ENCODE results near the gene DPYSL4.

DPYSL4 gene

DNA sequence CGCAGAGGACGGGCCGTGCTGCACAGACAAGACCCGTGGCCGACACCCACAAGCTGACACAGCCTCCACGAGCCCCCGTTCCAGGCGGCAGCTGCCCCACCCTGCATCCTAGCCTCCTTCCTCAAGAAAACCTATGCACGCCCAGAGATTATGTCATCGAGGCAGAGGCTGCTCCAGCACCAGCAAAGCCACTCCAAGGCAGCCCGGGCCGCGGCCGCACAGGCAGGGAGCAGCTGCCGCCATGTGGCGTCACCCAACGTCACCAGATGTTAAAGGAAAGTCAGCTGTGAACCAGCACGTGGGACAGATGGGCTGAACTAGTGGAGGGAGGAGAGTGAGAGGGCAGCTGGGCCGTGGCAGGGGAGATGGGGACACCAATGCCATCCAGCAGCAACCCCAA is 61.2 kb downstream of the DPYSL4 start:
- no peak for DNase-seq

DNA sequence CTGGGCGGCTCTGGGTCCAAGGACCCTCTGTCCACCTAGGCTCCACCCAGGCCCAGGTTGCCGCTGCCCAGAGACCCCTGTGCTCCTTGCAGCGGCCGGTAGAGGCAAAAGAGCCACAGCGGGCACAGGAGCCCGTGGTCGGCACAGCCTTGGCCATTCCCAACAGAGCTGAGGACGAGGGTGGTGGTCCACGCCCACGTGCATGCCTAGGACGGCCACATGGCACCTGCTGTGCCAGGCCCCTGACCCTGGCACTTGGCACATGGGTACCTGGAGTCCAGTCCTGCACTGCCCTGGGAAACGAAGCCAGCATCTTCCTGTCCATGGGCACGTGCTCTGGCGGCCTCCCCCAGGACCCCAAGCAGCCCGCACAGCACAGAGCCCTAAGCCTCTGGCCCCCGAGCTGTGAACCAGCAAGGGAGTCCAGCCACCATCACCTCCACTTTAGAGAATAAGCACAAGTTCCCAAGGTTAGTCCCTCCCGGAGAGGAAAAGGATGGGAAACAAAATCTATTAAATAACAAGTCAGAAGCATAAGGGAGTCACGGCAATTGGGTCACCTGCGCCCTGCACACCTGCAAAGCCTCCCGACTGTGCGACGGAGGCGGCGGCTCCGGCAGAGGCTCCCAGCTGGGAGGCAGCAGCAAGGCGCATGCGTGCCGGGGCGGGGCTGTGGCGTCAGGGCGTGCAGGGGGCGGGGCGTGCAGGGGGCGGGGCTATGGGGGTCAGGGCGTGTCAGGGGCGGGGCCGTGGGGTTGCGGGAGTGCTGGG is 61.9 kb downstream of the DPYSL4 start:
- DNase-seq: no peak

DNA sequence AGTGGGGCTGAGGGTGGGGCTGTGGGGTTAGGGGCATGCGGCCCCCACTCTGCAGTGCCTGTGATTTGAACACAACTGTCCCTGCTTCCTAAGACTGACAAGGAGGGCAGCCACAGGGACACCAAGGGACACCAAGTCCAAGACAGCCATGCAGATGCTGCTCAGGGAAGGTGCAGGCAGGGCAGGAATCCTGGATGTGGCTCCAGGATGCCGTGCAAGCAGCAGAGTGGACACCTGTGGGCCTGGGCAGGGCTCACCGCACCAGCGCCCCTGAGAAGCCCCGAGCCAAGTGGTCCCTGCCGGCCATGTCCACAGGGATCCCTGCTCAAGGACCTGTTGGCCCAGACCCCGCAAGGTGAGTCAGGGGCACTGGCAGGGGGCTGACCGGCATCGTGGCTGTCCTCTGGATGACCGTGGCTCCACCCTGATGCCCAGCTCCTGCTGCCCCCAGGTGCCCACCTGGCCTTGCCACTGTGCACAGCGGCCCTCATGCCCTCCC is 62.5 kb downstream of the DPYSL4 start:
- no peak for DNase-seq

DNA sequence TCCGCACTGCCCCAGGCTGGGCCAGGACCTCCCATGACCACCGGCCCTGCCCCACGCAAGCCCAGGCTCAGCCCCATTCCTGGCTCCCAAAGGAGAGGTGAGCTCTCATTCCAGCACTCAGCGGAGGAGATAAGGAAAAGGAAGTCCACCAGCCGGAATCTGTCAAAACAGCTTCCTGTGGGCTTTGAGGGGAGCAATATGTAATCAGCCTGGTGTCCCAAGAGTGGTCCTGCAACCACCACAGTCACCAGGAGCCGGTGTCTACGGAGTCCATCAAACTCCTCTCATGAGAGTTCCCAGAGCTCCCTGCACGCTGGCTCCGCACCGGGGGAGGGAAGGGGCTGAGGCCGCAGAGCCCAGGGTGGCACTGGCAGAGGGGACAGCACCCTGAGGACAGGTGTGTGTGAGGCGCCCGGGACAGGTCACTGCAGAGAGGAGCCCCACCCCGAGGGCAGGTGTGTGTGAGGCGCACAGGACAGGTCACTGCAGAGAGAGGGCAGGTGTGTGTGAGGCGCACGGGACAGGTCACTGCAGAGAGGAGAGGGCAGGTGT is 63.2 kb downstream of the DPYSL4 start:
- DNase-seq: no peak

DNA sequence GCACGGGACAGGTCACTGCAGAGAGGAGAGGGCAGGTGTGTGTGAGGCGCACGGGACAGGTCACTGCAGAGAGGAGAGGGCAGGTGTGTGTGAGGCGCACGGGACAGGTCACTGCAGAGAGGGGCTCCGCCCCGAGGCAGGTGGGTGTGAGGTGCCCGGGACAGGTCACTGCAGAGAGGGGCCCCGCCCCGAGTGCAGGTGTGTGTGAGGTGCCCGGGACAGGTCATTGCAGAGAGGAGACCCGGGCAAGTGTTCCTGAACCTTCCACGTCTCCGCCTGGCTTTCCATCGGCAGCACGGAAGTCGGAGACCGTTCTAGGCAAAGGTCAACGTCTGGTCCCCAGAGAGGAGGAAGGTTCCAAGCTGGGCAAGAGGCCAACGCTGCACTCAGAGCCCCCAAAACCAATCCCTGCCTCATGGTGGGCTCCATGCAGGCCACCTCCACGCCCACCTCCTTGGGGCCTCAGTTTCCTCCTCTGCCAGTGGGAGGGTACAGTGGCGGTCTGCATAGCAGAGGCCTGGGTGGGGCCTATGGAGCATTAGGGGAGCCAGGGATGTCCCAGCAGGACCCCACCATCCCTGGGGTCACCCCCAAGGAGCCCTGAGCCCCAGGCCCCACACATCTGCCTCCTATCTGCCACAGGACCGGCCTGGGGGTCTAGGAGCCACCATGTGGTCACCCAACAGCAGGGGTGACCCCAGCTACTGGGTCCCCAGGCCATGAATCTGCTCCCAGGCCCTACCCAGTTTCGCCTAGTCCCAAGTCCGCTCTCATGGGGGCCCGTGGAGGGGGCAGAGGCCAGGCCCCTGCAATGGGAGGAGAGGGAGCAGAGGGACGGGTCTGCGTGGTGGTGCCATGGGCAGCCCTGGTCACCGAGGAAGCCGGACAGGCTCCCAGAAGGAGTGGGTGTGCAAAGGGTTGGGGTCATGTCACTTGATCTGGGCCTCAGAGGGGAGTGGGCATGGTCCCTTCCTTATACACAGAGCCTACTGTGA is 64.0 kb downstream of the DPYSL4 start:
- no peak for DNase-seq

DNA sequence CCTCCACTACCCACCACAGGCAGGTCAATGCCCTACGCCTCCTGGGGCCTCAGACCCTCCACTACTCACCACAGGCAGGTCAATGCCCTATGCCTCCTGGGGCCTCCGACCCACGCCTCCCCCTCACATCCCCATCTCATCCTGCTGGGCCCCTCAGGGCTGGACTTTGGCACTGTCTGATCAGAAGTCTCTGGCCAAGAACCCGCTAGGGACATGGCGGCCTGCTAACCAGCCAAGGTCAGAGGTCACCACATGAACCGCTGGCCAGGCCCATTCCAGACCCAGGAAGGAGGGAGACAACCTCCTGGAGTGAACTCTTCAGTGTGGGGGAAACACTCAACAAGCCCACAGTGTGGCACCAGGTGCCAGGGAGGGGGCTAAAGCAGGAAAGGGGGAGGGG is 65.2 kb downstream of the DPYSL4 start:
- no peak for DNase-seq

DNA sequence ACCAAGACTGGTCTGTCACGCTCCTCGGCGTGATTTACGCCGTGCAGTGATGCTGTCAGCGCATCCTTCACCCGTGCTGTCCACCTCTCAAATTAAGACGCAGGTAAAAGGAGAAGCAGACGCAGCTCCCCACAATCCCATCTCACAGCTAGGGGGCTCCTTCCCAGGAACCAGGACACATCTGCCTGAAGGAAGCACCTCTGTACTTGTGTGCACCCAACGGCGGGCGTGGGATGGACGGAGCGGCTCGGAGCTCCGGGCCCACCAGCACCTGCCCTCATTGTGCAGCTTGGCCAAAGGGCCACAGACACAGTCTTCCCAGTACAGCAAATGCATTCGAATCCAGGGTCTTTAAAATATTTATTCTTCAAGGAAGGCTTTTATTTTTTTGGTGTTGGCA is 65.7 kb downstream of the DPYSL4 start:
- no peak for DNase-seq

DNA sequence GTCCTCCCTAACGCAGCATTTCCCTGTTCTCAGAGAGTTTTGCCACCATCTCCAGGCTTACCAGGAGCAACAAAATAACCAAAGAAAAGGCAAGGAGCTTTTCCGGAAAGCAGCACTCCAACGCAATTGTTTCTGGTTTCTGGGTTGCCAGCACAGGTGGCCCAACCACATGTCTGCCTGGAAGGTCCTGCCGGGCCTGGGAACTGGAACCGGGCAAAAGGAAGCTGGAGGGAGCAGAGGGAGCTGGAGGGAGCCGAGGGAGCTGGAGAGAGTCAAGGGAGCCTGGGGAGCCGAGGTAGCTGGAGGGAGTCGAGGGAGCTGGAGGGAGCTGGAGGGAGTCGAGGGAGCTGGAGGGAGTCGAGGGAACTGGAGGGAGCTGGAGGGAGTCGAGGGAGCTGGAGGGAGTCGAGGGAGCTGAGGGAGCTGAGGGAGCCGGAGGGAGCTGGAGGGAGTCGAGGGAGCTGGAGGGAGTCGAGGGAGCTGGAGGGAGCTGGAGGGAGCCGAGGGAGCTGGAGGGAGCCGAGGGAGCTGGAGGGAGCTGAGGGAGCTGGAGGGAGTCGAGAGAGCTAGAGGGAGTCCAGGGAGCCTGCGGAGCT is 66.4 kb downstream of the DPYSL4 start:
- no peak for DNase-seq

DNA sequence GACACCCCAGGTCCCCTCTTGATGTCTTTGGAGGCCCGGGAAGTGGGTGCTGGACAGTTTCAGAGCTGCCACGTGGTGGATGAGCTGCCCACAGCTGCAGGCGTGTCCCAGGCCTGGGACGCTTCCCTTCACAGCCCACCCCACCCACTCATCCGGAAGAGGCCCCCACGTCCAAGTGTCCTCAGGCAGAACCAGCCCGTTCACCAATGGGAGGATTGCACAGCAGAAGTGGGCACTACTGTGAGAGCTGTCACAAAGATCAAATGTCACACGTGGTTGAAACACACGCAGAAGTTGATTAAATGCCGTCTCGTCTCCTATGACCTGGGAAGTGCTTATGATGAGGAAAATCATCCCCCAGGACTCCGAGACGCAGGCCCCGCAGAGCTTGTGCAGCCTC is 68.1 kb downstream of the DPYSL4 start:
- DNase-seq: no peak

Data from AML-193 (cell line).